Measurements from ENCODE around the gene ARMC3. TPM values are rescaled to one million over a fixed set of nuclear protein-coding genes. Genes with fewer than 3 reads are reported as not detected.

ARMC3 gene
- total and polyA plus RNA-seq, 9 of the 15 experiments (the other 6 are each of a cell fraction or from before 2014, with no cell fraction given), result 0.33 to 1.1 (median 0.62) TPM

DNA sequence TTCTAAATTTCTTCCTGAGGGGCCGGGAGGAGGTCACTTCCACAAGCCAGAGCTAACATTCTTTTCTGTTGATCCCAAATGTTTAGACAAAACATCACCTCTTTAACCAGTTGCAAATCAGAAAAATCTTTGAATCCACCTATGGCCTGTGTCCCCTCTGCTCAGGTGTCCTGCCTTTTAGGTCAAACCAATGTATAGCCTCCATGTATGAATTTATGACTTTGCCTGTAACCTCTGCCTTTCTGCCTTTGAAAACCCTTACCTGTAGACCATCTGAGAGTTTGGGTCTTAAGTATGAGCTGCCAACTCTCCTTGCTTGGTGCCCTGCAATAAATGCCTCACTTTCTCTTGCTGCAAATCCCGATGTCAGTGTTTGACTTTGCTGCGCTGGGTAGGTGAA, 123.4 kb downstream of the ARMC3 start:
- DNase-seq (ENCODE audit: extremely low read depth in 1 of 4, low spot score in 3 of 4) (no peak), FAIRE-seq (no peak), ATAC-seq (no peak)
- peak overlapping the region; percentile 82 for H3K27ac ChIP-seq (ENCODE audit: extremely low read depth, low read depth, low read length)
- intact Hi-C loops (cut with micrococcal nuclease) (loop anchor here (5.0 to 10.0 kb wide), 2 partner anchors 34 to 736 kb away; partner anchors contain the start of gene COMMD3), in situ Hi-C loops (cut with MboI) (no loop called here)
- no TSS peak for BruUV-seq (replicated peaks)
- H3K79me2 ChIP-seq (ENCODE audit: control insufficient read depth, insufficient read depth, low read length), result no peaks in the 10 kb centered on the region
- H3K9me3 ChIP-seq (replicated peaks; ENCODE audit: control insufficient read depth, insufficient read depth, low read depth, low read length), result no peaks in the 10 kb centered on the region
- H3K9ac ChIP-seq (ENCODE audit: insufficient read depth in 1 of 2, low read depth in 2 of 2, low read length in 2 of 2), result peak overlapping the region; percentile 9 to 27; a peak in 2 of 4 replicates
- peaks cover 16 to 70% of the 10 kb centered on the region in 2 experiments for H3K4me1 ChIP-seq (replicated peaks in 1 of 2; ENCODE audit: control insufficient read depth in 2 of 2, insufficient read depth in 2 of 2, low read length in 2 of 2)
- TF ChIP-seq, protein P1, sequence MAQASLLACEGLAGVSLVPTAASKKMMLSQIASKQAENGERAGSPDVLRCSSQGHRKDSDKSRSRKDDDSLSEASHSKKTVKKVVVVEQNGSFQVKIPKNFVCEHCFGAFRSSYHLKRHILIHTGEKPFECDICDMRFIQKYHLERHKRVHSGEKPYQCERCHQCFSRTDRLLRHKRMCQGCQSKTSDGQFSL (CRISPR knock-in tag; IDR thresholded peaks at IDR 0.05), result no peak
- TF ChIP-seq, protein P1 (tag; IDR thresholded peaks at IDR 0.05), result peak in 1 of 2 experiments; percentile 65; a peak in 1 of 4 replicates
- TF ChIP-seq ZNF584 (CRISPR knock-in tag; IDR thresholded peaks at IDR 0.05; ENCODE audit: low read depth) (peak; percentile 78; the same call in 1 of the 2 replicates), BACH1 (tag; IDR thresholded peaks at IDR 0.05) (0 out of 2 replicates have a peak, but pooled peaks have one; percentile 5)
- TF ChIP-seq, protein P2, sequence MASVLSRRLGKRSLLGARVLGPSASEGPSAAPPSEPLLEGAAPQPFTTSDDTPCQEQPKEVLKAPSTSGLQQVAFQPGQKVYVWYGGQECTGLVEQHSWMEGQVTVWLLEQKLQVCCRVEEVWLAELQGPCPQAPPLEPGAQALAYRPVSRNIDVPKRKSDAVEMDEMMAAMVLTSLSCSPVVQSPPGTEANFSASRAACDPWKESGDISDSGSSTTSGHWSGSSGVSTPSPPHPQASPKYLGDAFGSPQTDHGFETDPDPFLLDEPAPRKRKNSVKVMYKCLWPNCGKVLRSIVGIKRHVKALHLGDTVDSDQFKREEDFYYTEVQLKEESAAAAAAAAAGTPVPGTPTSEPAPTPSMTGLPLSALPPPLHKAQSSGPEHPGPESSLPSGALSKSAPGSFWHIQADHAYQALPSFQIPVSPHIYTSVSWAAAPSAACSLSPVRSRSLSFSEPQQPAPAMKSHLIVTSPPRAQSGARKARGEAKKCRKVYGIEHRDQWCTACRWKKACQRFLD (CRISPR knock-in tag; IDR thresholded peaks at IDR 0.05), result peak; percentile 68; the same call in 1 of the 2 replicates
- TF ChIP-seq, protein P3, sequence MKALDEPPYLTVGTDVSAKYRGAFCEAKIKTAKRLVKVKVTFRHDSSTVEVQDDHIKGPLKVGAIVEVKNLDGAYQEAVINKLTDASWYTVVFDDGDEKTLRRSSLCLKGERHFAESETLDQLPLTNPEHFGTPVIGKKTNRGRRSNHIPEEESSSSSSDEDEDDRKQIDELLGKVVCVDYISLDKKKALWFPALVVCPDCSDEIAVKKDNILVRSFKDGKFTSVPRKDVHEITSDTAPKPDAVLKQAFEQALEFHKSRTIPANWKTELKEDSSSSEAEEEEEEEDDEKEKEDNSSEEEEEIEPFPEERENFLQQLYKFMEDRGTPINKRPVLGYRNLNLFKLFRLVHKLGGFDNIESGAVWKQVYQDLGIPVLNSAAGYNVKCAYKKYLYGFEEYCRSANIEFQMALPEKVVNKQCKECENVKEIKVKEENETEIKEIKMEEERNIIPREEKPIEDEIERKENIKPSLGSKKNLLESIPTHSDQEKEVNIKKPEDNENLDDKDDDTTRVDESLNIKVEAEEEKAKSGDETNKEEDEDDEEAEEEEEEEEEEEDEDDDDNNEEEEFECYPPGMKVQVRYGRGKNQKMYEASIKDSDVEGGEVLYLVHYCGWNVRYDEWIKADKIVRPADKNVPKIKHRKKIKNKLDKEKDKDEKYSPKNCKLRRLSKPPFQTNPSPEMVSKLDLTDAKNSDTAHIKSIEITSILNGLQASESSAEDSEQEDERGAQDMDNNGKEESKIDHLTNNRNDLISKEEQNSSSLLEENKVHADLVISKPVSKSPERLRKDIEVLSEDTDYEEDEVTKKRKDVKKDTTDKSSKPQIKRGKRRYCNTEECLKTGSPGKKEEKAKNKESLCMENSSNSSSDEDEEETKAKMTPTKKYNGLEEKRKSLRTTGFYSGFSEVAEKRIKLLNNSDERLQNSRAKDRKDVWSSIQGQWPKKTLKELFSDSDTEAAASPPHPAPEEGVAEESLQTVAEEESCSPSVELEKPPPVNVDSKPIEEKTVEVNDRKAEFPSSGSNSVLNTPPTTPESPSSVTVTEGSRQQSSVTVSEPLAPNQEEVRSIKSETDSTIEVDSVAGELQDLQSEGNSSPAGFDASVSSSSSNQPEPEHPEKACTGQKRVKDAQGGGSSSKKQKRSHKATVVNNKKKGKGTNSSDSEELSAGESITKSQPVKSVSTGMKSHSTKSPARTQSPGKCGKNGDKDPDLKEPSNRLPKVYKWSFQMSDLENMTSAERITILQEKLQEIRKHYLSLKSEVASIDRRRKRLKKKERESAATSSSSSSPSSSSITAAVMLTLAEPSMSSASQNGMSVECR (CRISPR knock-in tag; IDR thresholded peaks at IDR 0.05), result no peak
- no peaks in the 10 kb centered on the region for H4K20me1 ChIP-seq (replicated peaks; ENCODE audit: control insufficient read depth, insufficient read depth, low read length)
- H3K27me3 ChIP-seq (ENCODE audit: control insufficient read depth in 2 of 2, insufficient read depth in 2 of 2, low read length in 2 of 2), result no peaks in the 10 kb centered on the region
- H3K9me1 ChIP-seq (ENCODE audit: control insufficient read depth, insufficient read depth, low read length), result no peaks in the 10 kb centered on the region
- H2AFZ ChIP-seq (ENCODE audit: low read depth, low read length), result peak overlapping the region; percentile 81
- no peaks in the 10 kb centered on the region for H3K36me3 ChIP-seq (ENCODE audit: control insufficient read depth, insufficient read depth, low read length)
- 75% methylated on average over 3 of the region's 3 CpGs for WGBS (ENCODE audit: insufficient coverage, low coverage, missing lambda C conversion rate)
- peak overlapping the region; percentile 2; the same call in 1 of the 2 replicates for H3K4me2 ChIP-seq (ENCODE audit: insufficient read depth, low read length)
- POLR2A ChIA-PET, result no interaction called here
- CTCF ChIA-PET (ENCODE audit: low intra/inter-chr PET ratio), result no interaction called here
- H3K4me3 ChIP-seq, result no peak overlapping the region

Data from K562 (cell line).